H1 (cell line): ENCODE measurements around the gene PRDX2. TPM values are rescaled to one million over a fixed set of nuclear protein-coding genes. Genes with fewer than 3 reads are reported as not detected.
"Not testable (repeated sequence)": the region's sequence is repeated elsewhere in the genome, so short reads cannot be mapped to it uniquely, and the experiment has no call there.

Experiments used
- CTCF ChIA-PET: fragments of 300-600 bp; sonication (Branson Sonifier 250); formaldehyde crosslinking; loops from one replicate; lab custom pipeline; 2021; ENCODE audit not compliant: partially characterized antibody; lab: Charles Lee
- POLR2A ChIA-PET: fragments of 300-600 bp; sonication (Branson Sonifier 250); formaldehyde crosslinking; loops from one replicate; lab custom pipeline; 2021; ENCODE audit warnings: inconsistent platforms; ENCODE audit not compliant: partially characterized antibody; lab: Charles Lee
- DNase-seq, 2 experiments: peaks; one replicate each; pipeline versions ENCODE4 v3.0.0 to v3.0.0-alpha.2; 2010 to 2022; ENCODE audit warnings: low spot score in 2 of 2, low read depth in 1 of 2, mixed read lengths in 1 of 2
- FAIRE-seq: peaks from 2 replicates; lab custom pipeline; 2011; peaks lifted over from hg19 to GRCh38; lab: Jason Lieb, UNC
- H2AFZ ChIP-seq: 2 replicates; pipeline ENCODE4 v1.8.1; 2012; ENCODE audit warnings: low read length, inconsistent platforms
- H2AK5ac ChIP-seq: 2 replicates; pipeline ENCODE4 v1.6.1; 2013; ENCODE audit warnings: low read depth, low read length
- H2BK120ac ChIP-seq: replicated peaks from 2 replicates; pipeline ENCODE3; 2013; ENCODE audit warnings: low read depth, low read length, inconsistent platforms
- H2BK12ac ChIP-seq: 2 replicates; pipeline ENCODE4 v1.6.1; 2013; ENCODE audit warnings: low read depth, low read length
- H2BK15ac ChIP-seq: 2 replicates; pipeline ENCODE4 v1.6.1; 2013; ENCODE audit warnings: low read length
- H2BK20ac ChIP-seq: 2 replicates; pipeline ENCODE4 v1.6.1; 2013; ENCODE audit warnings: low read length
- H2BK5ac ChIP-seq: 2 replicates; pipeline ENCODE4 v1.6.1; 2013; ENCODE audit warnings: low read depth, low read length
- H3K14ac ChIP-seq: 2 replicates; pipeline ENCODE4 v1.6.1; 2013; ENCODE audit warnings: inconsistent platforms; ENCODE audit not compliant: insufficient read length
- H3K18ac ChIP-seq: 2 replicates; pipeline ENCODE4 v1.6.1; 2013; ENCODE audit warnings: low read length; ENCODE audit errors: extremely low read depth
- H3K23ac ChIP-seq: 2 replicates; pipeline ENCODE4 v1.6.1; 2013; ENCODE audit warnings: inconsistent platforms; ENCODE audit not compliant: insufficient read length
- H3K23me2 ChIP-seq: 2 replicates; pipeline ENCODE4 v1.6.1; 2013; ENCODE audit warnings: low read depth, low read length
- H3K27ac ChIP-seq: 2 replicates; pipeline ENCODE4 v1.6.1; 2011; ENCODE audit warnings: low read depth, low read length, inconsistent platforms
- H3K27me3 ChIP-seq, 4 experiments: replicated peaks in 1 of 4; 1 replicate in 1 of 4; 2 replicates in 3 of 4; pipeline versions ENCODE4 v1.6.1 to v1.8.1; 2011 to 2013; ENCODE audit warnings: low read length in 3 of 4, mild to moderate bottlenecking in 3 of 4, inconsistent platforms in 2 of 4, mixed read lengths in 2 of 4, moderate library complexity in 1 of 4; ENCODE audit not compliant: control insufficient read depth in 3 of 4, insufficient read depth in 3 of 4; ENCODE audit errors: extremely low read depth in 1 of 4
- H3K36me3 ChIP-seq, 4 experiments: 2 replicates each; pipeline versions ENCODE4 v1.6.1 to v1.8.1; 2011 to 2013; ENCODE audit warnings: mild to moderate bottlenecking in 4 of 4, low read length in 3 of 4, moderate library complexity in 2 of 4, control low read depth in 1 of 4, inconsistent platforms in 1 of 4; ENCODE audit not compliant: insufficient read depth in 4 of 4, control insufficient read depth in 2 of 4
- H3K4ac ChIP-seq: replicated peaks from 2 replicates; pipeline ENCODE3; 2013; ENCODE audit warnings: low read length, low read depth, mixed read lengths, inconsistent platforms; ENCODE audit not compliant: insufficient read length
- H3K4me1 ChIP-seq, 4 experiments: replicated peaks in 1 of 4; 1 replicate in 1 of 4; 2 replicates in 3 of 4; pipeline versions ENCODE4 v1.6.1 to v1.8.1; 2011 to 2013; ENCODE audit warnings: low read length in 3 of 4, inconsistent platforms in 2 of 4, mixed read lengths in 1 of 4; ENCODE audit not compliant: insufficient read depth in 4 of 4, control insufficient read depth in 3 of 4
- H3K4me2 ChIP-seq, 2 experiments: 2 replicates each; pipeline versions ENCODE4 v1.6.1 to v1.8.1; 2011 to 2013; ENCODE audit warnings: low read depth in 2 of 2, low read length in 2 of 2, control low read depth in 1 of 2, inconsistent platforms in 1 of 2, mild to moderate bottlenecking in 1 of 2; ENCODE audit not compliant: insufficient read depth in 1 of 2
- H3K4me3 ChIP-seq, 4 experiments: fragments of 200-600, 300-600 bp in 1 of 4; sonication (generic), shearing (Covaris generic), sonication (Bioruptor Twin) in 1 of 4; 2 replicates each; pipeline versions ENCODE4 v1.5.1 to v1.8.1; 2011 to 2016; ENCODE audit warnings: low read length in 4 of 4, low read depth in 3 of 4, control low read depth in 2 of 4, inconsistent platforms in 2 of 4, mild to moderate bottlenecking in 2 of 4, mixed read lengths in 1 of 4, moderate library complexity in 1 of 4; ENCODE audit not compliant: insufficient read depth in 2 of 4; ENCODE audit errors: extremely low read depth in 1 of 4
- H3K56ac ChIP-seq: replicated peaks from 2 replicates; pipeline ENCODE3; 2013; ENCODE audit warnings: low read depth, mild to moderate bottlenecking, mixed read lengths, low read length, inconsistent platforms; ENCODE audit not compliant: insufficient read length
- H3K79me1 ChIP-seq: 2 replicates; pipeline ENCODE4 v1.6.1; 2013; ENCODE audit warnings: low read depth, low read length, control low read depth
- H3K79me2 ChIP-seq, 2 experiments: 2 replicates each; pipeline versions ENCODE4 v1.6.1 to v1.8.1; 2012 to 2013; ENCODE audit warnings: low read length in 2 of 2, mild to moderate bottlenecking in 2 of 2, inconsistent platforms in 1 of 2; ENCODE audit not compliant: insufficient read depth in 2 of 2, control insufficient read depth in 1 of 2
- H3K9ac ChIP-seq, 4 experiments: replicated peaks in 1 of 4; 1 replicate in 1 of 4; 2 replicates in 3 of 4; pipeline versions ENCODE4 v1.6.1 to v1.8.1; 2011 to 2013; ENCODE audit warnings: low read depth in 3 of 4, low read length in 3 of 4, control low read depth in 2 of 4, mild to moderate bottlenecking in 2 of 4, moderate library complexity in 2 of 4, inconsistent platforms in 1 of 4; ENCODE audit errors: extremely low read depth in 1 of 4
- H3K9me3 ChIP-seq, 2 experiments: 2 replicates each; pipeline versions ENCODE4 v1.6.1 to v1.8.1; 2012 to 2013; ENCODE audit warnings: mild to moderate bottlenecking in 2 of 2, moderate library complexity in 2 of 2, control low read depth in 1 of 2, inconsistent platforms in 1 of 2, low read depth in 1 of 2, low read length in 1 of 2, mixed read lengths in 1 of 2; ENCODE audit not compliant: insufficient read depth in 2 of 2
- H4K20me1 ChIP-seq, 2 experiments: replicated peaks in 1 of 2; 2 replicates each; pipeline versions ENCODE3 to v1.8.1; 2011 to 2013; ENCODE audit warnings: inconsistent platforms in 2 of 2, low read length in 2 of 2, mild to moderate bottlenecking in 1 of 2; ENCODE audit not compliant: insufficient read depth in 2 of 2, control insufficient read depth in 1 of 2
- H4K5ac ChIP-seq: 2 replicates; pipeline ENCODE4 v1.6.1; 2013; ENCODE audit warnings: low read length, low read depth, mixed read lengths, inconsistent platforms; ENCODE audit not compliant: insufficient read length
- H4K8ac ChIP-seq: 2 replicates; pipeline ENCODE4 v1.8.0; 2013; ENCODE audit warnings: mild to moderate bottlenecking, moderate library complexity, low read length, inconsistent platforms; ENCODE audit not compliant: insufficient read depth; ENCODE audit errors: extremely low read depth
- H4K91ac ChIP-seq: replicated peaks from 2 replicates; pipeline ENCODE3; 2013; ENCODE audit warnings: low read length, mixed read lengths, inconsistent platforms; ENCODE audit not compliant: insufficient read length
- WGBS, 2 experiments: shearing (Covaris generic) in 1 of 2; methylation state at CpG; one replicate each; pipeline versions ENCODE4 v1.1.6 to v1.1.7; 2013 to 2015; ENCODE audit warnings: low lambda C conversion rate in 2 of 2, mixed read lengths in 2 of 2, inconsistent platforms in 1 of 2, low coverage in 1 of 2, missing lambda C conversion rate in 1 of 2; ENCODE audit not compliant: insufficient replicate concordance in 2 of 2, insufficient coverage in 1 of 2, insufficient read length in 1 of 2; ENCODE audit errors: extremely low coverage in 1 of 2, missing lambda C conversion rate in 1 of 2; 5-methylcytosine and 5-hydroxymethylcytosine counted together
- polyA plus RNA-seq, 7 experiments: library from polyadenylated mRNA; depleted of rRNA in 3 of 7; stranded (reverse) in 5 of 7; unstranded in 2 of 7; fragments of >200 nt in 5 of 7; fragments of 200-250 nt in 2 of 7; gene quantifications; 1 replicate in 5 of 7; 2 replicates in 1 of 7; 4 replicates in 1 of 7; pipeline versions ENCODE4 v1.2.1 to v1.2.3, GENCODE V29; 2011 to 2013; ENCODE audit warnings: missing spikeins in 2 of 7, mixed read lengths in 2 of 7
- total RNA-seq: library from RNA; stranded (reverse); fragmentation: NEBNext Ultra II Directional; extraction: Animal tissue kit (Norgen Biotek cat#: 25700); gene quantifications from 2 replicates; pipeline ENCODE4 v1.2.1, GENCODE V29; 2021

PRDX2 gene
- total and polyA plus RNA-seq, 2 of the 8 experiments (the other 6 are each of a cell fraction or from before 2014, with no cell fraction given): 380 to 748 TPM

- not testable (repeated sequence) for H2AK5ac ChIP-seq, H2BK120ac ChIP-seq, H3K18ac ChIP-seq, H3K79me2 ChIP-seq, H2BK15ac ChIP-seq, H2BK20ac ChIP-seq, H3K23me2 ChIP-seq, H3K23ac ChIP-seq, FAIRE-seq, H3K9ac ChIP-seq, H2BK5ac ChIP-seq, H4K8ac ChIP-seq, H3K27ac ChIP-seq, H3K9me3 ChIP-seq, H3K56ac ChIP-seq, H3K27me3 ChIP-seq, DNase-seq, H4K5ac ChIP-seq, H3K4ac ChIP-seq, H2AFZ ChIP-seq, H3K36me3 ChIP-seq, H3K4me3 ChIP-seq, H4K91ac ChIP-seq, H3K14ac ChIP-seq, H2BK12ac ChIP-seq
- POLR2A ChIA-PET: interaction anchor here (0.9 to 2.8 kb wide), 13 partner anchors 16 to 123 kb away, joined by 3 to 17 read pairs (median 6); partner anchors contain the start of genes GCDH, JUNB, RNASEH2A and TNPO2
- peaks cover 0 to 14% (median 3%) of the 10 kb centered on the region in 4 experiments; a peak in 5 of 7 replicates for H3K4me1 ChIP-seq
- peak overlapping the region in 1 of 2 experiments; percentile 2; a peak in 1 of 4 replicates for H3K4me2 ChIP-seq
- WGBS, 2 experiments: 96% methylated on average over 5 of the region's 7 CpGs; no CpG with 5 or more reads in 1 of the 2 experiments
- CTCF ChIA-PET: interaction anchor here (0.5 to 5.7 kb wide), 32 partner anchors 9 to 372 kb away, joined by 3 to 89 read pairs (median 6); partner anchors contain the start of genes DNASE2, JUNB, KLF1 and PRDX2
- peaks cover 8 to 12% of the 10 kb centered on the region in 2 experiments for H4K20me1 ChIP-seq
- peaks cover 10% of the 10 kb centered on the region for H3K79me1 ChIP-seq
Measured at GRCh38 chr19:12846613-12847012, 45.0 kb upstream of the PRDX2 start.
